Left ventricle myocardium inferior (tissue), 1 donor: ENCODE data around the gene KDM5C. TPM values are rescaled to one million over a fixed set of nuclear protein-coding genes. Genes with fewer than 3 reads are reported as not detected.

Experiments
- DNase-seq: peaks from one replicate; pipeline ENCODE4 v3.0.0-alpha.2; 2020
- H3K27ac ChIP-seq: fragments of 200-600 bp; replicated peaks from 2 replicates; pipeline ENCODE4 v1.8.0; 2021
- H3K27me3 ChIP-seq: fragments of 200-600 bp; 2 replicates; pipeline ENCODE4 v1.8.0; 2021; ENCODE audit warnings: low read depth
- H3K36me3 ChIP-seq: fragments of 200-600 bp; 2 replicates; pipeline ENCODE4 v1.8.0; 2021
- H3K4me1 ChIP-seq: fragments of 200-600 bp; 2 replicates; pipeline ENCODE4 v1.8.0; 2021
- H3K4me3 ChIP-seq: fragments of 200-600 bp; 2 replicates; pipeline ENCODE4 v1.8.0; 2021; ENCODE audit warnings: mild to moderate bottlenecking, moderate library complexity
- H3K9me3 ChIP-seq: fragments of 200-600 bp; replicated peaks from 2 replicates; pipeline ENCODE4 v1.8.0; 2021
- intact Hi-C: fragments of 100-400 bp; cut with micrococcal nuclease; formaldehyde crosslinking; loops from one replicate; pipeline ENCODE4 v1.11.0; 2022
- total RNA-seq: library from RNA; stranded (reverse); fragmentation: NEBNext Ultra II Directional; extraction: Animal tissue kit (Norgen Biotek cat#: 25700); gene quantifications from one replicate; pipeline ENCODE4 v1.2.1, GENCODE V29; 2021
- TF ChIP-seq, protein P1 (sequence below): fragments of 200-600 bp; IDR thresholded peaks from 2 replicates; pipeline ENCODE4 v1.8.0; 2021; ENCODE audit warnings: antibody characterized with exemption, mild to moderate bottlenecking, borderline replicate concordance
- donor health status: DM: no; HTN: yes; CAD: no; lungs with severe emphysema.

The KDM5C gene
- total RNA-seq, 1 donor from 2014 or later, result 35.6 TPM

DNA sequence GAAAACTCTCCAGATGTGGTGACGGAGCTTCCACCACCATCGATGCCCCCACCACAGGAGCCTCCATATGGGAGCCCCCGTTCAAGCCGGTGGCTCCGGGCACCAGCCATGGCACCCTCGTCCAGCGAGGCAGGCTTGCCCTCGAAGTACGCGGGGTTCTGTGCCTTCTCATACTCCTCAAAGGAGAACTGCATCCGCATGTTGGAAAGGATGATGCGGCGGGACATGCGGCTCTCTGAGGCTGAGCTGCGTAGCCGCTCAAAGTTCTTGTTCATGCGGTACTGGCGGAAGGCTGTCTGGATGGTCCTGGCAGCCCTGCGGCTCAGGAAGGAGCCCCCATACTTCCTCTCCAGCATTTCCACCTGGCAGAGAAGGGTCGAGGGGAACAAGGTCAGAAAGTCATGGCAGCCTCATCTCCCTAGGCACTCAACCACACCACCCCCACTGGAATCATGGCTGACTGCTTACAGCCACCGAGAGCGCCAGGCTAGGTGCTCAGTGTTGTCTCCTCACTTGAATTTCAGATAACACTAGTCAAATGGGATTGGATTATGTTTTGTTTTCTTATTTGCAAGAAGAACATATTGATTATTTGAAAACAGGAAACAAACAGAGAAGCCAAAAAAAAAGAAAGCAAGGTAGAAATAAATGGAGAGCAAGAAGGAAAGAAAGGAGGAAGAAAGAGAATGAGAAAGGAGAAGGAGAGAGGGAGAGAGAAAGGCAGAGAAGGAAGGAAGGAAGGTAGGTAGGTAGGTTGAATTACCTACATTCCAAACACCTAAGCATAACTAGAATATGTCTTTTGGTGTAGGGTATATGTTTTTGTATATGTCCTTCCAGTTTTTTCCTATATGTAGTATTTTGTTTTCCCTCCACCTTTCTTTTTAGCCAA lies 29.8 kb upstream of the KDM5C start:
- DNase-seq, result no peak
- Histone ChIP-seq H3K9me3 (no peaks in the 10 kb centered on the region), H3K4me1 (no peaks in the 10 kb centered on the region), H3K36me3 (peaks cover 5% of the 10 kb centered on the region), H3K27me3 (no peaks in the 10 kb centered on the region), H3K4me3 (no peak overlapping the region), H3K27ac (no peak overlapping the region)
- TF ChIP-seq, protein P1, sequence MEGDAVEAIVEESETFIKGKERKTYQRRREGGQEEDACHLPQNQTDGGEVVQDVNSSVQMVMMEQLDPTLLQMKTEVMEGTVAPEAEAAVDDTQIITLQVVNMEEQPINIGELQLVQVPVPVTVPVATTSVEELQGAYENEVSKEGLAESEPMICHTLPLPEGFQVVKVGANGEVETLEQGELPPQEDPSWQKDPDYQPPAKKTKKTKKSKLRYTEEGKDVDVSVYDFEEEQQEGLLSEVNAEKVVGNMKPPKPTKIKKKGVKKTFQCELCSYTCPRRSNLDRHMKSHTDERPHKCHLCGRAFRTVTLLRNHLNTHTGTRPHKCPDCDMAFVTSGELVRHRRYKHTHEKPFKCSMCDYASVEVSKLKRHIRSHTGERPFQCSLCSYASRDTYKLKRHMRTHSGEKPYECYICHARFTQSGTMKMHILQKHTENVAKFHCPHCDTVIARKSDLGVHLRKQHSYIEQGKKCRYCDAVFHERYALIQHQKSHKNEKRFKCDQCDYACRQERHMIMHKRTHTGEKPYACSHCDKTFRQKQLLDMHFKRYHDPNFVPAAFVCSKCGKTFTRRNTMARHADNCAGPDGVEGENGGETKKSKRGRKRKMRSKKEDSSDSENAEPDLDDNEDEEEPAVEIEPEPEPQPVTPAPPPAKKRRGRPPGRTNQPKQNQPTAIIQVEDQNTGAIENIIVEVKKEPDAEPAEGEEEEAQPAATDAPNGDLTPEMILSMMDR, result no peak
- intact Hi-C loops, result no loop called here

GRCh38 chrX:53253293-53254020 lies 28.4 kb upstream of the KDM5C start:
- DNase-seq, result no peak
- Histone ChIP-seq H3K4me1 (no peaks in the 10 kb centered on the region), H3K4me3 (no peak overlapping the region), H3K36me3 (peaks cover 5% of the 10 kb centered on the region), H3K9me3 (no peaks in the 10 kb centered on the region), H3K27me3 (no peaks in the 10 kb centered on the region), H3K27ac (no peak overlapping the region)
- intact Hi-C loops, result no loop called here
- TF ChIP-seq, protein P1, result no peak

GRCh38 chrX:53251307-53251706 lies 26.3 kb upstream of the KDM5C start:
- TF ChIP-seq, protein P1, result no peak
- no peak overlapping the region for H3K27ac ChIP-seq
- H3K36me3 ChIP-seq, result peaks cover 5% of the 10 kb centered on the region
- no peaks in the 10 kb centered on the region for H3K27me3 ChIP-seq
- intact Hi-C loops, result no loop called here
- DNase-seq, result no peak
- no peaks in the 10 kb centered on the region for H3K4me1 ChIP-seq
- H3K4me3 ChIP-seq, result no peak overlapping the region
- no peaks in the 10 kb centered on the region for H3K9me3 ChIP-seq

DNA sequence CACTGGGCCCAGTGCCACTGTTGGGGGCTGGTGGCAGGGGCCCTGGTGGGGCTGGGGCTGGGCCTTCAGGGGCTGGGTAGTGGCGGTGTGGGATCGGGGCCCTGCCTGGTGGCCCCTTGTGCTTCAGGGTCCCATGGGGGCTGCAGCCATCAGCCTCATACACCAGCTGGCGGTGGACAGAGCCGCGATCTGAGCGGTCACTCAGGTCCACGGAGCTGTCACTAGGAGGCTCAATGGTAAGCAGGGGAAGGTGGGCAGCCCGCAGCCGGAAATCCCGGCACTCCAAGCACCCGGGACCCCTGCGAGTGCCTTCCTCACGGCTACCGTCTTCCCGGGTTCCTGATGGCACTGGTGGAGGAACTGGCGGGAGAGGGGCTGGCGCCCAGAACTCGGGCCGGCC lies 25.5 kb upstream of the KDM5C start:
- no peak for DNase-seq
- H3K27ac ChIP-seq, result no peak overlapping the region
- intact Hi-C loops, result no loop called here
- H3K4me3 ChIP-seq, result no peak overlapping the region
- no peaks in the 10 kb centered on the region for H3K4me1 ChIP-seq
- H3K27me3 ChIP-seq, result no peaks in the 10 kb centered on the region
- H3K9me3 ChIP-seq, result no peaks in the 10 kb centered on the region
- H3K36me3 ChIP-seq, result peaks cover 5% of the 10 kb centered on the region
- TF ChIP-seq, protein P1, result no peak

DNA sequence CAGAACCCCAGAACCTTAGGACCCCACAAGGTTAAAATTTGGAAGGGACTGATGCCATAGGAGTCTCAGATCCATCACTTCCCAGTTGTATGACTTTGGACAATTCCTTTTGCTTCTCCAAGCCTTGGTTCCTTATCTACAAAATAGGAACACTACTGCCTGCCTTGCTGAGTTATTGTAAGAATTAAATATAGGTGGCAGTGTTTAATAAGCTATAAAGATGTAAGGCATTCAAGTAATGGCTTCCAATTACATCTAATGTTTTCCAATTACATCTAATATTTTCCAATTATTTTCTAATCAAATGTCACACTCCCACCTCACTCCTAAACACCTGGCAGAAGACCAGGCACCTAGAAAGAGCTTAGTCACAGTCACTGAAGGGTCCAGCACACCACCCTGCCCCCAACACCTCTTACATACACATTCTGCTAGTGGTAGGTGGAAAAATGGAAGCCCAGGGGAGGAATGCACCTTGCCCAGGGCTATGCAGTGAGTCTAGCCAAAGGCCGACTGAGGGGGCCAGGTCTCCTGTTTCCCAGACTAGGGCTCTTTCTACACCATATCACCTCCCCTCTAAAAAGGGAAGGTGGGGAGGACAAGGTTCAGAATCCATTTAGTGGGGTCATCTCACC lies 24.5 kb upstream of the KDM5C start:
- Histone ChIP-seq H3K4me3 (no peak overlapping the region), H3K27me3 (no peaks in the 10 kb centered on the region), H3K36me3 (peaks cover 5% of the 10 kb centered on the region), H3K4me1 (no peaks in the 10 kb centered on the region), H3K9me3 (no peaks in the 10 kb centered on the region), H3K27ac (no peak overlapping the region)
- intact Hi-C loops, result no loop called here
- TF ChIP-seq, protein P1, result no peak
- no peak for DNase-seq
